ENCODE data around the gene DIPK1C. TPM values are rescaled to one million over a fixed set of nuclear protein-coding genes. Genes with fewer than 3 reads are reported as not detected.

Gene DIPK1C
- total RNA-seq, 4 donors from 2014 or later, result 0.13 to 0.42 TPM; not detected in 2

DNA sequence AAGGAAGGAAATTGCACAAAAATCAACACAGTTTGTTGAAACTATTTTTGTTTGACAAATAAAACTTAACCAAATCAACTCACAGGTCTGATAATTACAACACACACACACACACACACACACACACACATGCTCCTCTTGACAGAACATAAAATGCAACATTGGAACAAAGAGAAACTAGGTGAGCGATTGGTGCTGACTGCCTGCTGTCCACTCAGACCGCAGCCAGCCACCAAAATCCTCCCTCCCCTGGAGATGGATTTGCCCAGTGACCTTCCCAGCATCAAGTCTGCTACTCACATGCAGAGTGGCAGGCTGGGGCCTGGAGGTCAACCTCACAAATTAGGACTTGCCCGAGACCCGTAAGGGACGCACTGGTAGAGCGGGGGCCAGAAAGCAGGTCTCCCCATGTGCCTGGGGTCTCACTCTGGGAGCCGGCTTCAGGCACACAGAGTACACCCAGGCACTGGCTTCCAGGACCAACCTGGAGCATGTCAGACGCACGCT, 61.4 kb downstream of the DIPK1C start:
- 80% methylated on average over 1 of the region's 9 CpGs; no CpG with 5 or more reads in 1 of the 2 donors for WGBS, 2 donors (ENCODE audit: low coverage in 1 of 2)
- Histone ChIP-seq H3K4me1 (peaks cover 0 to 16% (median 3%) of the 10 kb centered on the region in 3 donors), H3K36me3 (no peaks in the 10 kb centered on the region), H3K9me3 (no peaks in the 10 kb centered on the region), H3K27me3 (peaks cover 10% of the 10 kb centered on the region), H3K4me3 (no peak overlapping the region), H3K27ac (peak overlapping the region in 2 of 4 donors; percentile 20 to 24)
- TF ChIP-seq EP300 (IDR thresholded peaks at IDR 0.05) (no peak), POLR2AphosphoS5 (IDR thresholded peaks at IDR 0.05) (no peak), CTCF (IDR thresholded peaks at IDR 0.05) (no peak), POLR2A (IDR thresholded peaks at IDR 0.05) (no peak)
- ATAC-seq, result no peak

- no peak for ATAC-seq
- H3K4me1 ChIP-seq, result peaks cover 0 to 16% (median 3%) of the 10 kb centered on the region in 3 donors
- no peak overlapping the region for H3K27ac ChIP-seq
- no peaks in the 10 kb centered on the region for H3K36me3 ChIP-seq
- H3K9me3 ChIP-seq, result no peaks in the 10 kb centered on the region
- H3K27me3 ChIP-seq, result peaks cover 17% of the 10 kb centered on the region
- TF ChIP-seq EP300 (IDR thresholded peaks at IDR 0.05), result no peak
- TF ChIP-seq POLR2AphosphoS5 (IDR thresholded peaks at IDR 0.05), result no peak
- TF ChIP-seq POLR2A (IDR thresholded peaks at IDR 0.05), result no peak
- TF ChIP-seq CTCF (IDR thresholded peaks at IDR 0.05), result no peak
- 100% methylated on average over 3 to 7 of the region's 7 CpGs for WGBS, 2 donors (ENCODE audit: low coverage in 1 of 2)
- H3K4me3 ChIP-seq, result no peak overlapping the region
Observed at GRCh38 chr18:74395006-74395405, 62.1 kb downstream of the DIPK1C start.

- Histone ChIP-seq H3K27me3 (peaks cover 8% of the 10 kb centered on the region), H3K4me1 (peaks cover 0 to 13% (median 0%) of the 10 kb centered on the region in 3 donors), H3K4me3 (no peak overlapping the region), H3K36me3 (no peaks in the 10 kb centered on the region), H3K27ac (no peak overlapping the region), H3K9me3 (no peaks in the 10 kb centered on the region)
- no peak for TF ChIP-seq POLR2A (IDR thresholded peaks at IDR 0.05)
- no peak for TF ChIP-seq POLR2AphosphoS5 (IDR thresholded peaks at IDR 0.05)
- TF ChIP-seq EP300 (IDR thresholded peaks at IDR 0.05), result no peak
- TF ChIP-seq CTCF (IDR thresholded peaks at IDR 0.05), result no peak
- ATAC-seq, result no peak
- WGBS, 2 donors (ENCODE audit: low coverage in 1 of 2), result 100% methylated on average over 1 of the region's 4 CpGs; no CpG with 5 or more reads in 1 of the 2 donors
Observed at GRCh38 chr18:74392323-74392722, 64.8 kb downstream of the DIPK1C start.

- H3K4me1 ChIP-seq, result no peaks in the 10 kb centered on the region
- no peaks in the 10 kb centered on the region for H3K9me3 ChIP-seq
- peaks cover 11% of the 10 kb centered on the region for H3K27me3 ChIP-seq
- no peaks in the 10 kb centered on the region for H3K36me3 ChIP-seq
- TF ChIP-seq CTCF (IDR thresholded peaks at IDR 0.05) (no peak), POLR2A (IDR thresholded peaks at IDR 0.05) (no peak), POLR2AphosphoS5 (IDR thresholded peaks at IDR 0.05) (no peak), EP300 (IDR thresholded peaks at IDR 0.05) (no peak)
- WGBS, 2 donors (ENCODE audit: low coverage in 1 of 2), result 88 to 95% methylated on average over 3 of the region's 3 CpGs
- ATAC-seq, result no peak
- H3K27ac ChIP-seq, result no peak overlapping the region
- no peak overlapping the region for H3K4me3 ChIP-seq
Observed at GRCh38 chr18:74390900-74391299, 66.2 kb downstream of the DIPK1C start.

- Histone ChIP-seq H3K4me3 (no peak overlapping the region), H3K9me3 (no peaks in the 10 kb centered on the region), H3K4me1 (no peaks in the 10 kb centered on the region), H3K27me3 (peaks cover 11% of the 10 kb centered on the region), H3K36me3 (no peaks in the 10 kb centered on the region), H3K27ac (no peak overlapping the region)
- TF ChIP-seq POLR2AphosphoS5 (IDR thresholded peaks at IDR 0.05) (no peak), POLR2A (IDR thresholded peaks at IDR 0.05) (no peak)
- WGBS, 2 donors (ENCODE audit: low coverage in 1 of 2), result 87% methylated on average over 12 of the region's 20 CpGs; no CpG with 5 or more reads in 1 of the 2 donors
- ATAC-seq, result no peak
Observed at GRCh38 chr18:74389991-74390390, 67.1 kb downstream of the DIPK1C start.

Data from gastroesophageal sphincter (tissue), 4 donors.